Adrenal gland (tissue), 12 donors: ENCODE results near the gene TSSK2. TPM values are rescaled to one million over a fixed set of nuclear protein-coding genes. Genes with fewer than 3 reads are reported as not detected.

Experiments used
- DNase-seq, 7 donors: peaks; one replicate each; pipeline ENCODE4 v3.0.0-alpha.2; 2019 to 2020
- H3K27ac ChIP-seq, 5 donors: fragments of 200-600 bp; sonication (generic) in 4 of 5; 1 replicate in 3 of 5; 2 replicates in 2 of 5; pipeline versions ENCODE4 v1.5.1 to v1.8.0; 2016 to 2020; ENCODE audit warnings: mild to moderate bottlenecking in 1 of 5
- H3K27me3 ChIP-seq: fragments of 200-600 bp; 2 replicates; pipeline ENCODE4 v1.8.0; 2021
- H3K36me3 ChIP-seq, 2 donors: fragments of 200-600 bp; replicated peaks in 1 of 2; 1 replicate in 1 of 2; 2 replicates in 1 of 2; pipeline versions ENCODE4 v1.5.1 to v1.8.0; 2018 to 2022
- H3K4me1 ChIP-seq, 2 donors: fragments of 200-600 bp; replicated peaks in 1 of 2; 1 replicate in 1 of 2; 2 replicates in 1 of 2; pipeline versions ENCODE4 v1.5.1 to v1.8.0; 2018 to 2021
- H3K4me3 ChIP-seq, 4 donors: fragments of 200-600 bp; sonication (generic) in 3 of 4; one replicate each; pipeline ENCODE4 v1.5.1; 2016 to 2018
- H3K9me3 ChIP-seq, 3 donors: fragments of 200-600 bp; sonication (generic) in 1 of 3; replicated peaks in 1 of 3; 1 replicate in 2 of 3; 2 replicates in 1 of 3; pipeline versions ENCODE4 v1.5.1 to v1.8.0; 2016 to 2021
- CTCF ChIP-seq, 6 experiments: fragments of 450-650 bp in 4 of 6; fragments of 200-600 bp in 2 of 6; sonication (generic) in 1 of 6; IDR thresholded peaks; 1 replicate in 5 of 6; 2 replicates in 1 of 6; pipeline versions ENCODE4 v1.5.1 to v1.8.0; 2016 to 2021; ENCODE audit warnings: antibody characterized with exemption in 6 of 6, mild to moderate bottlenecking in 2 of 6, moderate library complexity in 1 of 6
- POLR2A ChIP-seq, 2 donors: fragments of 450-650 bp; IDR thresholded peaks; one replicate each; pipeline ENCODE4 v1.6.1; 2017; ENCODE audit warnings: antibody characterized with exemption in 2 of 2, mild to moderate bottlenecking in 2 of 2, moderate library complexity in 1 of 2
- WGBS, 4 donors: extraction: QIAGEN DNeasy Blood & Tissue Kit in 2 of 4; methylation state at CpG; one replicate each; pipeline versions ENCODE4 v1.1.5 to v1.1.7; 2013 to 2017; 5-methylcytosine and 5-hydroxymethylcytosine counted together
- intact Hi-C, 2 donors: fragments of 100-400 bp; cut with DNase I; formaldehyde crosslinking; loops; one replicate each; pipeline versions ENCODE4 v1.14.1 to v1.15.0; 2022 to 2023
- polyA plus RNA-seq, 3 donors: library from polyadenylated mRNA; stranded (reverse); fragments of 200-250 nt in 2 of 3; fragments of 350-450 nt in 1 of 3; fragmentation: Illumina TruSeq in 1 of 3; extraction: RNeasy Lipid Tissue Mini Kit (QIAGEN cat#74804) in 1 of 3; gene quantifications; one replicate each; pipeline ENCODE4 v1.2.3, GENCODE V29; 2013 to 2014
- total RNA-seq, 9 donors: library from RNA; depleted of rRNA in 4 of 9; stranded (reverse); fragments of >200 nt in 4 of 9; fragments of 120-200 nt in 1 of 9; fragmentation: NEBNext Ultra II Directional in 1 of 9; extraction: Animal tissue kit (Norgen Biotek cat#: 25700) in 1 of 9; gene quantifications; one replicate each; pipeline versions ENCODE4 v1.1.0 to v1.2.4, GENCODE V29; 2013 to 2023
- donor health status: healthy with polysubstance abuse.
- donor health status: Bipolar disorder and iron deficiency.
- donor health status: DM: yes; HTN: yes; CAD: no.
- donor health status: DM: no; HTN: no; CAD: no.
- donor health status: DM: no; HTN: no; CAD: no.
- donor health status: DM: yes; HTN: yes; CAD: no.

Gene TSSK2
- total and polyA plus RNA-seq, 12 donors = 0.06 to 0.32 TPM; not detected in 10

GRCh38 chr22:19124377-19124776 lies 6.7 kb upstream of the TSSK2 start:
- no peak overlapping the region for H3K4me3 ChIP-seq
- DNase-seq = no peak
- H3K27me3 ChIP-seq = no peaks in the 10 kb centered on the region
- WGBS, 4 donors = 68 to 90% (median 79%) methylated on average over 3 to 4 of the region's 4 CpGs
- intact Hi-C loops = no loop called here
- no peak overlapping the region for H3K27ac ChIP-seq
- H3K36me3 ChIP-seq = no peaks in the 10 kb centered on the region
- H3K9me3 ChIP-seq = no peaks in the 10 kb centered on the region
- H3K4me1 ChIP-seq = peaks cover 9 to 27% of the 10 kb centered on the region in 2 donors
- no peak for TF ChIP-seq CTCF (IDR thresholded peaks at IDR 0.05)

GRCh38 chr22:19125011-19125410 lies 6.1 kb upstream of the TSSK2 start:
- Histone ChIP-seq H3K9me3 (no peaks in the 10 kb centered on the region), H3K4me3 (no peak overlapping the region), H3K36me3 (no peaks in the 10 kb centered on the region), H3K27me3 (no peaks in the 10 kb centered on the region), H3K4me1 (peaks cover 9 to 21% of the 10 kb centered on the region in 2 donors), H3K27ac (no peak overlapping the region)
- no peak for TF ChIP-seq POLR2A (IDR thresholded peaks at IDR 0.05)
- no peak for TF ChIP-seq CTCF (IDR thresholded peaks at IDR 0.05)
- WGBS, 4 donors = 89 to 95% (median 92%) methylated on average over 3 to 11 of the region's 11 CpGs
- intact Hi-C loops = no loop called here
- no peak for DNase-seq

GRCh38 chr22:19125474-19126308 lies 5.4 kb upstream of the TSSK2 start:
- TF ChIP-seq POLR2A (IDR thresholded peaks at IDR 0.05) = no peak
- no peak for TF ChIP-seq CTCF (IDR thresholded peaks at IDR 0.05)
- Histone ChIP-seq H3K9me3 (no peaks in the 10 kb centered on the region), H3K4me1 (peaks cover 8 to 14% of the 10 kb centered on the region in 2 donors), H3K4me3 (no peak overlapping the region), H3K36me3 (no peaks in the 10 kb centered on the region), H3K27ac (no peak overlapping the region), H3K27me3 (no peaks in the 10 kb centered on the region)
- DNase-seq = no peak
- intact Hi-C loops = no loop called here
- 79 to 86% (median 82%) methylated on average over 20 to 21 of the region's 21 CpGs for WGBS, 4 donors

- TF ChIP-seq POLR2A (IDR thresholded peaks at IDR 0.05) = no peak
- no peak for TF ChIP-seq CTCF (IDR thresholded peaks at IDR 0.05)
- intact Hi-C loops = no loop called here
- DNase-seq = no peak
- H3K4me1 ChIP-seq = peaks cover 0 to 5% of the 10 kb centered on the region in 2 donors
- no peaks in the 10 kb centered on the region for H3K9me3 ChIP-seq
- no peaks in the 10 kb centered on the region for H3K36me3 ChIP-seq
- H3K4me3 ChIP-seq = no peak overlapping the region
- WGBS, 4 donors = 84 to 91% (median 87%) methylated on average over 12 to 19 of the region's 19 CpGs
- H3K27ac ChIP-seq = no peak overlapping the region
- H3K27me3 ChIP-seq = no peaks in the 10 kb centered on the region
These were observed 4.5 kb upstream of the TSSK2 start for GRCh38 chr22:19126309-19127273.
